ENCODE results near the gene HTT-AS. TPM values are rescaled to one million over a fixed set of nuclear protein-coding genes. Genes with fewer than 3 reads are reported as not detected.
A peak's percentile ranks its signal among the peaks of the same experiment; 100 is the strongest.

The HTT-AS gene
- polyA plus RNA-seq, 1 of the 3 experiments (the other 2 are of a cell fraction), result not detected

- TF ChIP-seq IRF3 (IDR thresholded peaks at IDR 0.05; ENCODE audit: low read depth, low read length), result no peak
- no peak for TF ChIP-seq TAF1 (IDR thresholded peaks at IDR 0.05; ENCODE audit: borderline replicate concordance, low read depth, low read length)
- TF ChIP-seq MXI1 (IDR thresholded peaks at IDR 0.05; ENCODE audit: low read depth, low read length), result no peak
- no peak for TF ChIP-seq CTCF (IDR thresholded peaks at IDR 0.05)
These were observed 3.5 kb upstream of the HTT-AS start (continued) for GRCh38 chr4:3077796-3078195.

GRCh38 chr4:3075652-3075981 lies 1.3 kb upstream of the HTT-AS start:
- Histone ChIP-seq H3K27me3 (ENCODE audit: insufficient read depth) (no peaks in the 10 kb centered on the region), H3K4me3 (ENCODE audit: low read depth in 2 of 2, low read length in 1 of 2) (peak overlapping the region; percentile 85 to 93)
- 4% methylated on average over 7 of the region's 8 CpGs for WGBS (ENCODE audit: low lambda C conversion rate)
- no peak for TF ChIP-seq GATA2 (CRISPR knock-in tag; IDR thresholded peaks at IDR 0.05)
- no peak for TF ChIP-seq IRF3 (IDR thresholded peaks at IDR 0.05; ENCODE audit: low read depth, low read length)
- no peak for TF ChIP-seq CTCF (IDR thresholded peaks at IDR 0.05)
- TF ChIP-seq USF1 (IDR thresholded peaks at IDR 0.05; ENCODE audit: borderline replicate concordance, low read depth), result no peak
- TF ChIP-seq REST (IDR thresholded peaks at IDR 0.05; ENCODE audit: low read depth, low read length), result no peak
- TF ChIP-seq ZBTB33 (IDR thresholded peaks at IDR 0.05; ENCODE audit: borderline replicate concordance, low read depth), result no peak
- no peak for TF ChIP-seq FOXJ3 (CRISPR knock-in tag; IDR thresholded peaks at IDR 0.05)
- TF ChIP-seq TCF12 (IDR thresholded peaks at IDR 0.05), result no peak
- no peak for TF ChIP-seq MXI1 (IDR thresholded peaks at IDR 0.05; ENCODE audit: low read depth, low read length)
- no peak for TF ChIP-seq RFX5 (IDR thresholded peaks at IDR 0.05; ENCODE audit: low read length)
- TF ChIP-seq FOSL2 (IDR thresholded peaks at IDR 0.05; ENCODE audit: borderline replicate concordance, low read depth), result no peak
- TF ChIP-seq JUND (IDR thresholded peaks at IDR 0.05), result no peak
- TF ChIP-seq CHD2 (IDR thresholded peaks at IDR 0.05; ENCODE audit: low read length, partially characterized antibody), result no peak
- TF ChIP-seq RAD21 (IDR thresholded peaks at IDR 0.05; ENCODE audit: low read length), result no peak
- TF ChIP-seq RCOR1 (IDR thresholded peaks at IDR 0.05; ENCODE audit: low read length), result no peak
- TF ChIP-seq EZH2phosphoT487 (IDR thresholded peaks at IDR 0.05; ENCODE audit: borderline replicate concordance, low read depth), result no peak

More at GRCh38 chr4:3075652-3075981, 1.3 kb upstream of the HTT-AS start:
- Histone ChIP-seq H3K4me1 (ENCODE audit: control insufficient read depth in 1 of 2, insufficient read depth in 2 of 2, low read depth in 1 of 2, low read length in 1 of 2) (peaks cover 6 to 15% of the 10 kb centered on the region in 2 experiments; a peak in 3 of 4 replicates), H3K9me3 (no peaks in the 10 kb centered on the region), H2AFZ (ENCODE audit: low read depth) (no peak overlapping the region), H4K20me1 (ENCODE audit: insufficient read depth) (peaks cover 51% of the 10 kb centered on the region), H3K4me2 (peak overlapping the region; percentile 89), H3F3A (replicated peaks; ENCODE audit: insufficient read depth) (peaks cover 8% of the 10 kb centered on the region), H3K9ac (peak overlapping the region; percentile 98), H3K36me3 (replicated peaks in 1 of 2; ENCODE audit: control insufficient read depth in 1 of 2, insufficient read depth in 2 of 2, low read length in 1 of 2) (no peaks in the 10 kb centered on the region), H3K27ac (ENCODE audit: low read depth in 2 of 2, low read length in 1 of 2) (peak overlapping the region; percentile 13 to 96; a peak in 3 of 4 replicates), H3K9me2 (no peaks in the 10 kb centered on the region), H3K79me2 (ENCODE audit: insufficient read depth) (peaks cover 55% of the 10 kb centered on the region)
- no peak for DNase-seq
- ChIA-PET CTCF (no interaction called here), POLR2A (interaction anchor here (0.7 kb wide), 1 partner anchor 15 kb away, joined by 3 read pairs; no protein-coding TSS in a partner anchor)
